Measurements from ENCODE around the gene PRKAA2. TPM values are rescaled to one million over a fixed set of nuclear protein-coding genes. Genes with fewer than 3 reads are reported as not detected.

PRKAA2 gene
- total and polyA plus RNA-seq, 2 donors = 1.1 to 1.3 TPM

DNA sequence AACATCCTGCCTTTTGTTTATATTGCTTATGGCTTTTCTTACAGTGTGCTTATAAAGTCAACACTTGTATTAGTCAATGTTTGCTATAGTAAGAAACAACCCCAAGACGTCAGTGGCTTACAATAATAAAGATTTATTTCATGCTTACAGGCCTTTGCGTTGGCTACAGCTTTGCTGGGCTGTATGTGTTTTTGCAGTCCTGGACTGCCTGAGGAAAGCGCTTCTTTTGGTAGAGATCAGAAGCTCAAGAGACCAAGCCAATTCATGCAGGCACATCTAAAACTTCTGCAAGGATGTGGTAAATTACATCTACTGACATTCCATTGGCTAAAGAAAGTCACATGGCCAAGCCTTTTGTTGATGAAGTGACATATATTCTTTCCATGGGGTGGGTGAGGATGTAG is 17.5 kb upstream of the PRKAA2 start:
- Histone ChIP-seq H3K4me1 (ENCODE audit: control insufficient read depth in 2 of 2, insufficient read depth in 2 of 2, low read length in 2 of 2) (no peaks in the 10 kb centered on the region), H3K36me3 (ENCODE audit: control insufficient read depth in 2 of 2, insufficient read depth in 2 of 2, low read length in 1 of 2) (no peaks in the 10 kb centered on the region), H3K4me3 (ENCODE audit: low read length in 2 of 2) (no peak overlapping the region), H3K27ac (ENCODE audit: low read depth in 1 of 2, low read length in 1 of 2) (no peak overlapping the region), H3K9me3 (ENCODE audit: control insufficient read depth in 2 of 2, insufficient read depth in 1 of 2, low read length in 1 of 2) (no peaks in the 10 kb centered on the region), H3K27me3 (ENCODE audit: control insufficient read depth in 2 of 2, insufficient read depth in 1 of 2, low read length in 1 of 2) (no peaks in the 10 kb centered on the region)
- DNase-seq (ENCODE audit: low read depth in 6 of 9, low spot score in 9 of 9) = no peak
- 90% methylated on average over 3 of the region's 3 CpGs for WGBS

DNA sequence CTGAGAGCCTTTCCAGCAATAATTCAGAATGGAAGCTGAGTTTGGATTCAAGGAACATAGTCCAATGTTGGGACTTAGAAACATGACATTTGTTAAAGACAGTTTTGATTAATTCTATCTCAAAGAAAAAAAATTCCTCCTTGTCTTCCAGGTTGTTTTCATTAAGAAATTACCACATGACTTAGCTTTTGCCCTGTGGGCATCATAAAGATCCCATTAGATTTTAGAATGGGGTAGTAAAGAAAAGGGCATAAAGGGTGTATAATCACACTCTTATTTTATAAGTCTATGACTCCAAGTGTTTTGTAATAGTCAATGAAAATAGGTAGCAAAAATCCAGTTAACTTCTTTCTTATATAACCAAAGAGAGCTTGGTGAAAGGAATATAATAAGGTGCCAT is 14.3 kb upstream of the PRKAA2 start:
- Histone ChIP-seq H3K9me3 (ENCODE audit: control insufficient read depth in 2 of 2, insufficient read depth in 1 of 2, low read length in 1 of 2) (no peaks in the 10 kb centered on the region), H3K4me1 (ENCODE audit: control insufficient read depth in 2 of 2, insufficient read depth in 2 of 2, low read length in 2 of 2) (no peaks in the 10 kb centered on the region), H3K4me3 (ENCODE audit: low read length in 2 of 2) (no peak overlapping the region), H3K27ac (ENCODE audit: low read depth in 1 of 2, low read length in 1 of 2) (no peak overlapping the region), H3K27me3 (ENCODE audit: control insufficient read depth in 2 of 2, insufficient read depth in 1 of 2, low read length in 1 of 2) (no peaks in the 10 kb centered on the region), H3K36me3 (ENCODE audit: control insufficient read depth in 2 of 2, insufficient read depth in 2 of 2, low read length in 1 of 2) (no peaks in the 10 kb centered on the region)
- DNase-seq (ENCODE audit: low read depth in 6 of 9, low spot score in 9 of 9) = no peak

GRCh38 chr1:56631901-56632300 is 13.2 kb upstream of the PRKAA2 start:
- H3K36me3 ChIP-seq (ENCODE audit: control insufficient read depth in 2 of 2, insufficient read depth in 2 of 2, low read length in 1 of 2) = no peaks in the 10 kb centered on the region
- H3K27ac ChIP-seq (ENCODE audit: low read depth in 1 of 2, low read length in 1 of 2) = no peak overlapping the region
- DNase-seq (ENCODE audit: low read depth in 6 of 9, low spot score in 9 of 9) = no peak
- no peaks in the 10 kb centered on the region for H3K27me3 ChIP-seq (ENCODE audit: control insufficient read depth in 2 of 2, insufficient read depth in 1 of 2, low read length in 1 of 2)
- 64% methylated on average over 2 of the region's 2 CpGs for WGBS
- H3K9me3 ChIP-seq (ENCODE audit: control insufficient read depth in 2 of 2, insufficient read depth in 1 of 2, low read length in 1 of 2) = no peaks in the 10 kb centered on the region
- H3K4me3 ChIP-seq (ENCODE audit: low read length in 2 of 2) = no peak overlapping the region
- H3K4me1 ChIP-seq (ENCODE audit: control insufficient read depth in 2 of 2, insufficient read depth in 2 of 2, low read length in 2 of 2) = no peaks in the 10 kb centered on the region

- Histone ChIP-seq H3K4me3 (ENCODE audit: low read length in 2 of 2) (no peak overlapping the region), H3K27me3 (ENCODE audit: control insufficient read depth in 2 of 2, insufficient read depth in 1 of 2, low read length in 1 of 2) (no peaks in the 10 kb centered on the region), H3K27ac (ENCODE audit: low read depth in 1 of 2, low read length in 1 of 2) (no peak overlapping the region), H3K9me3 (ENCODE audit: control insufficient read depth in 2 of 2, insufficient read depth in 1 of 2, low read length in 1 of 2) (no peaks in the 10 kb centered on the region), H3K36me3 (ENCODE audit: control insufficient read depth in 2 of 2, insufficient read depth in 2 of 2, low read length in 1 of 2) (no peaks in the 10 kb centered on the region), H3K4me1 (ENCODE audit: control insufficient read depth in 2 of 2, insufficient read depth in 2 of 2, low read length in 2 of 2) (no peaks in the 10 kb centered on the region)
- 95% methylated on average over 3 of the region's 3 CpGs for WGBS
- no peak for DNase-seq (ENCODE audit: low read depth in 6 of 9, low spot score in 9 of 9)
These were observed 10.1 kb upstream of the PRKAA2 start for GRCh38 chr1:56634981-56635380.

DNA sequence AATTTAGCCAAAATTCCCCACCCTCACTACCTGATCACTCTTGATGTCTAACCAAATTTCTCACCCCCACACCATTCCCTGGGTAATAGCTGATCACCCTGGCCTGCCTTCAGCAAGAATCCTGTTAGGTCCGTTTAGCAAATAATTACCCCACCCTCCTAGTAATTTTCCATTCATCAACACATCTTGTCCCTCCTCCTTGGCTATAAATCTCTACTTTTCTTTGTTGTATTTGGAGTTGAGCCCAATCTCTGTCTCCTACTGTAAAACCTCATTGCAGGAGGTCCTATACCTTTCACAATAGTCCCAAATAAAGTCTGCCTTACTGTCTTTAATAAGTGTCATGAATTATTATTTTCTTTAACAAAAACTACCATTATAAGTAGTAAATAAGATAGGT is 6.9 kb upstream of the PRKAA2 start:
- Histone ChIP-seq H3K4me3 (ENCODE audit: low read length in 2 of 2) (no peak overlapping the region), H3K36me3 (ENCODE audit: control insufficient read depth in 2 of 2, insufficient read depth in 2 of 2, low read length in 1 of 2) (no peaks in the 10 kb centered on the region), H3K27me3 (ENCODE audit: control insufficient read depth in 2 of 2, insufficient read depth in 1 of 2, low read length in 1 of 2) (peaks cover 0 to 9% of the 10 kb centered on the region in 2 donors), H3K27ac (ENCODE audit: low read depth in 1 of 2, low read length in 1 of 2) (no peak overlapping the region), H3K9me3 (ENCODE audit: control insufficient read depth in 2 of 2, insufficient read depth in 1 of 2, low read length in 1 of 2) (no peaks in the 10 kb centered on the region), H3K4me1 (ENCODE audit: control insufficient read depth in 2 of 2, insufficient read depth in 2 of 2, low read length in 2 of 2) (no peaks in the 10 kb centered on the region)
- no peak for DNase-seq (ENCODE audit: low read depth in 6 of 9, low spot score in 9 of 9)
- 79% methylated on average over 1 of the region's 1 CpG for WGBS

- Histone ChIP-seq H3K27me3 (ENCODE audit: control insufficient read depth in 2 of 2, insufficient read depth in 1 of 2, low read length in 1 of 2) (peaks cover 3 to 16% of the 10 kb centered on the region in 2 donors), H3K36me3 (ENCODE audit: control insufficient read depth in 2 of 2, insufficient read depth in 2 of 2, low read length in 1 of 2) (no peaks in the 10 kb centered on the region), H3K4me3 (ENCODE audit: low read length in 2 of 2) (no peak overlapping the region), H3K4me1 (ENCODE audit: control insufficient read depth in 2 of 2, insufficient read depth in 2 of 2, low read length in 2 of 2) (no peaks in the 10 kb centered on the region), H3K27ac (ENCODE audit: low read depth in 1 of 2, low read length in 1 of 2) (no peak overlapping the region), H3K9me3 (ENCODE audit: control insufficient read depth in 2 of 2, insufficient read depth in 1 of 2, low read length in 1 of 2) (no peaks in the 10 kb centered on the region)
- 75% methylated on average over 2 of the region's 2 CpGs for WGBS
- no peak for DNase-seq (ENCODE audit: low read depth in 6 of 9, low spot score in 9 of 9)
These were observed 5.9 kb upstream of the PRKAA2 start for GRCh38 chr1:56639211-56639610.

GRCh38 chr1:56643661-56644060 is 1.5 kb upstream of the PRKAA2 start:
- H3K4me3 ChIP-seq (ENCODE audit: low read length in 2 of 2) = no peak overlapping the region
- peaks cover 4% of the 10 kb centered on the region in 2 donors for H3K4me1 ChIP-seq (ENCODE audit: control insufficient read depth in 2 of 2, insufficient read depth in 2 of 2, low read length in 2 of 2)
- DNase-seq (ENCODE audit: low read depth in 6 of 9, low spot score in 9 of 9) = no peak
- H3K27ac ChIP-seq (ENCODE audit: low read depth in 1 of 2, low read length in 1 of 2) = no peak overlapping the region
- H3K36me3 ChIP-seq (ENCODE audit: control insufficient read depth in 2 of 2, insufficient read depth in 2 of 2, low read length in 1 of 2) = no peaks in the 10 kb centered on the region
- H3K9me3 ChIP-seq (ENCODE audit: control insufficient read depth in 2 of 2, insufficient read depth in 1 of 2, low read length in 1 of 2) = no peaks in the 10 kb centered on the region
- H3K27me3 ChIP-seq (ENCODE audit: control insufficient read depth in 2 of 2, insufficient read depth in 1 of 2, low read length in 1 of 2) = peaks cover 16 to 50% of the 10 kb centered on the region in 2 donors

DNA sequence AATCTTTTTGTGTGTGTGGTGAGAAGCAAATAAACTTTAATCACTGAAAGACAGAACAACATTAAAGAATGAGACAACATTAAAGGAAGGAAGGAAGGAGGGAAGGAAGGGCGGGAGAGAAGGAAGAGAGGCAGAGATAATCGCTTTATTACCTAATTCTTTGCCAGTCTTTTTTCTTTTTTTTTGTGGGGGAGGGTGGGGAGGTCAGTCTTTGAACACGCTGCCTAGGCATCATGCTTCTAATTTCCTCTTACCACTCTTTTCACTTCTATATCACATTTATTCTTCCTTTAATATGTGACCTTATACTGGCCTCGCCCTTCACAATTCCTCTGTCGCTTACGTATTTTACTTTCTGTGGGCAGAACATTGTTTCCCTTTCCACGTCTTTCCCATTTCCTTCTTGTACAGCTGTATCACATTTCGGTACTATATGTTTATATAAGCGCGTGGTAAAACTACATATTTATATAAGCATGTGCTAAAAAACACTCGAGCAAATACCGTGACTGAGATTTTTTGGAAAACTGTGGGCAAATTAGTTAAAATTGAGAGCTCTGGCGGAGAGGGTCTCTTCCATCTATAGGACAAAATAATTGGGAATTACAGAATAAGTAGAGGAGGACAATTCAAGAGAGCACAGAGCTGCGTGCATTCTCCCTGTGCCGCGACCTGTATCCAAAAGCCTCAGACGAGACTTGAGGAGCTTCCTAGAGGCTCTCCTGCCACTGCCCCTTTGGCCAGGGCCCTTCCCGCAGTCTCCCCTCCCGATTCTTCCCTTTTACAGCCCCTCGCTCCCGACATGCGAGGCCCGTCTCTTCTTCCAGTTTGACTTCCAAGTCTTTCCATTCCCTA is 823 bp upstream of the PRKAA2 start:
- no peak for DNase-seq (ENCODE audit: low read depth in 6 of 9, low spot score in 9 of 9)
- peaks cover 16 to 50% of the 10 kb centered on the region in 2 donors for H3K27me3 ChIP-seq (ENCODE audit: control insufficient read depth in 2 of 2, insufficient read depth in 1 of 2, low read length in 1 of 2)
- H3K27ac ChIP-seq (ENCODE audit: low read depth in 1 of 2, low read length in 1 of 2) = no peak overlapping the region
- peaks cover 4% of the 10 kb centered on the region in 2 donors for H3K4me1 ChIP-seq (ENCODE audit: control insufficient read depth in 2 of 2, insufficient read depth in 2 of 2, low read length in 2 of 2)
- H3K36me3 ChIP-seq (ENCODE audit: control insufficient read depth in 2 of 2, insufficient read depth in 2 of 2, low read length in 1 of 2) = no peaks in the 10 kb centered on the region
- WGBS = 16% methylated on average over 23 of the region's 23 CpGs
- H3K4me3 ChIP-seq (ENCODE audit: low read length in 2 of 2) = peak overlapping the region; percentile 11 to 58
- no peaks in the 10 kb centered on the region for H3K9me3 ChIP-seq (ENCODE audit: control insufficient read depth in 2 of 2, insufficient read depth in 1 of 2, low read length in 1 of 2)

GRCh38 chr1:56645677-56646305 is 677 bp downstream of the PRKAA2 start:
- H3K27ac ChIP-seq (ENCODE audit: low read depth in 1 of 2, low read length in 1 of 2) = no peak overlapping the region
- 16% methylated on average over 18 of the region's 18 CpGs for WGBS
- DNase-seq (ENCODE audit: low read depth in 6 of 9, low spot score in 9 of 9) = peak in 1 of 9 donors; percentile 2

More at GRCh38 chr1:56645677-56646305, 677 bp downstream of the PRKAA2 start:
- Histone ChIP-seq H3K27me3 (ENCODE audit: control insufficient read depth in 2 of 2, insufficient read depth in 1 of 2, low read length in 1 of 2) (peaks cover 16 to 50% of the 10 kb centered on the region in 2 donors), H3K4me1 (ENCODE audit: control insufficient read depth in 2 of 2, insufficient read depth in 2 of 2, low read length in 2 of 2) (peaks cover 4% of the 10 kb centered on the region in 2 donors), H3K9me3 (ENCODE audit: control insufficient read depth in 2 of 2, insufficient read depth in 1 of 2, low read length in 1 of 2) (no peaks in the 10 kb centered on the region), H3K36me3 (ENCODE audit: control insufficient read depth in 2 of 2, insufficient read depth in 2 of 2, low read length in 1 of 2) (no peaks in the 10 kb centered on the region), H3K4me3 (ENCODE audit: low read length in 2 of 2) (peak overlapping the region in 1 of 2 donors; percentile 58)

Measured in thymus (tissue), 11 donors.